ENCODE results near the gene HPGD.
"Not testable (repeated sequence)": the region's sequence is repeated elsewhere in the genome, so short reads cannot be mapped to it uniquely, and the experiment has no call there.

Gene HPGD

GRCh38 chr4:174524242-174524641, 2.0 kb upstream of the HPGD start:
- no peak for DNase-seq (ENCODE audit: low read depth)

GRCh38 chr4:174523025-174523693, 871 bp upstream of the HPGD start:
- no peak for DNase-seq (ENCODE audit: low read depth)

- DNase-seq (ENCODE audit: low read depth): no peak
Measured at GRCh38 chr4:174521800-174522182, 497 bp downstream of the HPGD start.

GRCh38 chr4:174520660-174521059, 1.6 kb downstream of the HPGD start:
- DNase-seq (ENCODE audit: low read depth): no peak

GRCh38 chr4:174517502-174518445, 4.5 kb downstream of the HPGD start:
- peak; percentile 41 for DNase-seq (ENCODE audit: low read depth)

GRCh38 chr4:174516794-174517193, 5.5 kb downstream of the HPGD start:
- DNase-seq (ENCODE audit: low read depth): no peak

GRCh38 chr4:174516345-174516744, 5.9 kb downstream of the HPGD start:
- DNase-seq (ENCODE audit: low read depth): no peak

GRCh38 chr4:174512745-174513144, 9.5 kb downstream of the HPGD start:
- no peak for DNase-seq (ENCODE audit: low read depth)

- no peak for DNase-seq (ENCODE audit: low read depth)
Measured at GRCh38 chr4:174505892-174506291, 16.4 kb downstream of the HPGD start.

GRCh38 chr4:174505007-174505406, 17.3 kb downstream of the HPGD start:
- no peak for DNase-seq (ENCODE audit: low read depth)

GRCh38 chr4:174503079-174503715, 19.1 kb downstream of the HPGD start:
- no peak for DNase-seq (ENCODE audit: low read depth)

GRCh38 chr4:174496631-174497432, 25.5 kb downstream of the HPGD start:
- DNase-seq (ENCODE audit: low read depth): no peak

GRCh38 chr4:174495626-174496025, 26.7 kb downstream of the HPGD start:
- no peak for DNase-seq (ENCODE audit: low read depth)

GRCh38 chr4:174494726-174495125, 27.6 kb downstream of the HPGD start:
- no peak for DNase-seq (ENCODE audit: low read depth)

GRCh38 chr4:174494146-174494545, 28.1 kb downstream of the HPGD start:
- DNase-seq (ENCODE audit: low read depth): no peak

GRCh38 chr4:174490451-174490961, 31.8 kb downstream of the HPGD start:
- DNase-seq (ENCODE audit: low read depth): peak; percentile 78

GRCh38 chr4:174488368-174488767, 33.9 kb downstream of the HPGD start:
- DNase-seq (ENCODE audit: low read depth): not testable (repeated sequence)

GRCh38 chr4:174485025-174485424, 37.3 kb downstream of the HPGD start:
- DNase-seq (ENCODE audit: low read depth): no peak

- DNase-seq (ENCODE audit: low read depth): no peak
Measured at GRCh38 chr4:174483792-174484191, 38.5 kb downstream of the HPGD start.

- no peak for DNase-seq (ENCODE audit: low read depth)
Measured at GRCh38 chr4:174479140-174479539, 43.1 kb downstream of the HPGD start.

GRCh38 chr4:174475528-174475927, 46.8 kb downstream of the HPGD start:
- DNase-seq (ENCODE audit: low read depth): no peak

All from amniotic epithelial cell (primary cell).